ENCODE results near the gene LMX1A.

DNA sequence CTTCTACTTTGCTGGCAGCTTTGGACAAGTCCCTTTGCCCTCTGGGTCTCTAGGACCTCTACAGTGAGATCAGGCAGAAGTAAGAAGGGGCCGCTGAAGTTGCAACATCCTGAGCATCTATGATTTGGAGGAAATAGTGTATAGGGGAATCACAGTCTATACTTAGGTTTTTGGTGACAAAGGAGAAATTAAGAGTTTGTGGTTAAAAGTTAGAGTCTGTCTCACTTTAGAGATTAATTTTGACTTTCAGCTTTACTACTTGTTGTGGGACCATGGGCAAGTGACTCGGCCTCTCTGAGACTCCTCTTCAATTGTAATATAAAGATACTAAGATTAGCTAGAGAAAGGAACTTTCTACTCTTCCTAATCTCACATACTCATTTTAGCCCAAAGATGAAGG lies 33.1 kb upstream of the LMX1A start:
- TF ChIP-seq, protein P1, sequence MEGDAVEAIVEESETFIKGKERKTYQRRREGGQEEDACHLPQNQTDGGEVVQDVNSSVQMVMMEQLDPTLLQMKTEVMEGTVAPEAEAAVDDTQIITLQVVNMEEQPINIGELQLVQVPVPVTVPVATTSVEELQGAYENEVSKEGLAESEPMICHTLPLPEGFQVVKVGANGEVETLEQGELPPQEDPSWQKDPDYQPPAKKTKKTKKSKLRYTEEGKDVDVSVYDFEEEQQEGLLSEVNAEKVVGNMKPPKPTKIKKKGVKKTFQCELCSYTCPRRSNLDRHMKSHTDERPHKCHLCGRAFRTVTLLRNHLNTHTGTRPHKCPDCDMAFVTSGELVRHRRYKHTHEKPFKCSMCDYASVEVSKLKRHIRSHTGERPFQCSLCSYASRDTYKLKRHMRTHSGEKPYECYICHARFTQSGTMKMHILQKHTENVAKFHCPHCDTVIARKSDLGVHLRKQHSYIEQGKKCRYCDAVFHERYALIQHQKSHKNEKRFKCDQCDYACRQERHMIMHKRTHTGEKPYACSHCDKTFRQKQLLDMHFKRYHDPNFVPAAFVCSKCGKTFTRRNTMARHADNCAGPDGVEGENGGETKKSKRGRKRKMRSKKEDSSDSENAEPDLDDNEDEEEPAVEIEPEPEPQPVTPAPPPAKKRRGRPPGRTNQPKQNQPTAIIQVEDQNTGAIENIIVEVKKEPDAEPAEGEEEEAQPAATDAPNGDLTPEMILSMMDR (IDR thresholded peaks at IDR 0.05): no peak
- TF ChIP-seq POLR2A (IDR thresholded peaks at IDR 0.05): no peak

Measured in prostate gland (tissue), 2 donors.